ENCODE measurements around the gene TBCC. TPM values are rescaled to one million over a fixed set of nuclear protein-coding genes. Genes with fewer than 3 reads are reported as not detected.

The TBCC gene
- total and polyA plus RNA-seq, 4 donors: 6.9 to 13.5 (median 11.7) TPM

- TF ChIP-seq ZBTB33 (IDR thresholded peaks at IDR 0.05) (no peak), FOXA1 (IDR thresholded peaks at IDR 0.05) (no peak), TAF1 (conservative IDR thresholded peaks at IDR 0.05) (no peak), NR2F2 (IDR thresholded peaks at IDR 0.05) (no peak), YY1 (IDR thresholded peaks at IDR 0.05) (no peak), EGR1 (IDR thresholded peaks at IDR 0.05; ENCODE audit: low read depth in 2 of 2) (no peak), ATF3 (IDR thresholded peaks at IDR 0.05) (no peak), SP1 (IDR thresholded peaks at IDR 0.05) (no peak), MAX (IDR thresholded peaks at IDR 0.05) (no peak), RXRA (IDR thresholded peaks at IDR 0.05) (no peak), HNF4A (conservative IDR thresholded peaks at IDR 0.05) (no peak)
Observed at GRCh38 chr6:42769051-42769450, 23.1 kb upstream of the TBCC start (continued).

- 92% methylated on average over 5 of the region's 5 CpGs for WGBS
- Histone ChIP-seq H3K4me3 (ENCODE audit: low read depth in 1 of 3, low read length in 3 of 3) (no peak overlapping the region), H3K4me1 (ENCODE audit: control insufficient read depth in 4 of 4, insufficient read depth in 4 of 4, low read length in 3 of 4) (peaks cover 0 to 4% (median 4%) of the 10 kb centered on the region in 4 donors), H3K9me3 (ENCODE audit: control insufficient read depth in 4 of 4, low read length in 3 of 4) (no peaks in the 10 kb centered on the region), H3K9ac (ENCODE audit: low read depth in 1 of 2, low read length in 2 of 2) (no peak overlapping the region), H3K36me3 (ENCODE audit: control insufficient read depth in 4 of 4, insufficient read depth in 3 of 4, low read depth in 1 of 4, low read length in 3 of 4) (no peaks in the 10 kb centered on the region), H3K27ac (ENCODE audit: low read depth in 1 of 2, low read length in 2 of 2) (no peak overlapping the region), H3K27me3 (ENCODE audit: control insufficient read depth in 4 of 4, insufficient read depth in 4 of 4, low read length in 3 of 4) (no peaks in the 10 kb centered on the region)
- no peak for DNase-seq (ENCODE audit: low spot score)
- TF ChIP-seq JUND (IDR thresholded peaks at IDR 0.05) (no peak), TAF1 (conservative IDR thresholded peaks at IDR 0.05) (no peak), RXRA (IDR thresholded peaks at IDR 0.05) (no peak), FOXA2 (IDR thresholded peaks at IDR 0.05) (no peak)
Observed at GRCh38 chr6:42766163-42766670, 20.3 kb upstream of the TBCC start.

GRCh38 chr6:42764911-42765648 lies 19.2 kb upstream of the TBCC start:
- Histone ChIP-seq H3K27ac (ENCODE audit: low read depth in 1 of 2, low read length in 2 of 2) (no peak overlapping the region), H3K9me3 (ENCODE audit: control insufficient read depth in 4 of 4, low read length in 3 of 4) (no peaks in the 10 kb centered on the region), H3K27me3 (ENCODE audit: control insufficient read depth in 4 of 4, insufficient read depth in 4 of 4, low read length in 3 of 4) (no peaks in the 10 kb centered on the region), H3K9ac (ENCODE audit: low read depth in 1 of 2, low read length in 2 of 2) (no peak overlapping the region), H3K4me1 (ENCODE audit: control insufficient read depth in 4 of 4, insufficient read depth in 4 of 4, low read length in 3 of 4) (no peaks in the 10 kb centered on the region), H3K4me3 (ENCODE audit: low read depth in 1 of 3, low read length in 3 of 3) (no peak overlapping the region), H3K36me3 (ENCODE audit: control insufficient read depth in 4 of 4, insufficient read depth in 3 of 4, low read depth in 1 of 4, low read length in 3 of 4) (peaks cover 0 to 1% (median 0%) of the 10 kb centered on the region in 4 donors)
- 90% methylated on average over 9 of the region's 9 CpGs for WGBS
- no peak for DNase-seq (ENCODE audit: low spot score)
- TF ChIP-seq JUND (IDR thresholded peaks at IDR 0.05) (no peak), HNF4G (IDR thresholded peaks at IDR 0.05) (no peak), ATF3 (IDR thresholded peaks at IDR 0.05) (no peak), EGR1 (IDR thresholded peaks at IDR 0.05; ENCODE audit: low read depth in 2 of 2) (no peak), FOXA2 (IDR thresholded peaks at IDR 0.05) (no peak), CTCF (IDR thresholded peaks at IDR 0.05; ENCODE audit: low read depth, low read length, missing input control) (no peak), YY1 (IDR thresholded peaks at IDR 0.05) (no peak)
